GM23338 (cell line): Measurements from ENCODE around the gene CD82. TPM values are rescaled to one million over a fixed set of nuclear protein-coding genes. Genes with fewer than 3 reads are reported as not detected.
"Not testable (repeated sequence)": the region's sequence is repeated elsewhere in the genome, so short reads cannot be mapped to it uniquely, and the experiment has no call there.

Experiments
- ATAC-seq: fragments of 200-7000 bp; cut with Tn5 transposase; 3 replicates; pipeline ENCODE4 v1.9.1; 2020
- DNase-seq: peaks from one replicate; pipeline ENCODE4 v3.0.0-alpha.2; 2015; ENCODE audit warnings: low spot score
- H2AFZ ChIP-seq: fragments of 200-600 bp; sonication (generic); 2 replicates; pipeline ENCODE4 v1.8.0; 2016; ENCODE audit warnings: antibody characterized with exemption, mild to moderate bottlenecking, moderate library complexity
- H3F3A ChIP-seq: fragments of 200-600 bp; sonication (generic); replicated peaks from 2 replicates; pipeline ENCODE4 v1.8.0; 2017; ENCODE audit warnings: antibody characterized with exemption, mixed run types, low read depth
- H3K27ac ChIP-seq: fragments of 200-600 bp; sonication (generic); 2 replicates; pipeline ENCODE4 v1.6.1; 2016; ENCODE audit warnings: low read depth
- H3K27me3 ChIP-seq: fragments of 200-600 bp; sonication (generic); 2 replicates; pipeline ENCODE4 v1.8.0; 2016; ENCODE audit warnings: mild to moderate bottlenecking, mixed run types, moderate library complexity; ENCODE audit not compliant: insufficient read depth
- H3K36me3 ChIP-seq: fragments of 200-600 bp; sonication (generic); 2 replicates; pipeline ENCODE4 v1.8.0; 2016; ENCODE audit warnings: mild to moderate bottlenecking; ENCODE audit not compliant: insufficient read depth
- H3K4me1 ChIP-seq: fragments of 200-600 bp; sonication (generic); 2 replicates; pipeline ENCODE4 v1.8.0; 2016; ENCODE audit warnings: mild to moderate bottlenecking, moderate library complexity; ENCODE audit not compliant: insufficient read depth
- H3K4me2 ChIP-seq: fragments of 200-600 bp; sonication (generic); 2 replicates; pipeline ENCODE4 v1.7.1; 2017; ENCODE audit warnings: mixed run types
- H3K4me3 ChIP-seq: fragments of 200-600 bp; sonication (generic); 2 replicates; pipeline ENCODE4 v1.6.1; 2016; ENCODE audit warnings: mixed run types
- H3K79me2 ChIP-seq: fragments of 200-600 bp; sonication (generic); replicated peaks from 2 replicates; pipeline ENCODE4 v1.8.0; 2017; ENCODE audit warnings: mild to moderate bottlenecking; ENCODE audit not compliant: insufficient read depth
- H3K9me2 ChIP-seq: fragments of 200-600 bp; sonication (generic); 2 replicates; pipeline ENCODE4 v1.8.0; 2017; ENCODE audit not compliant: insufficient read depth
- H4K20me1 ChIP-seq: fragments of 200-600 bp; sonication (generic); replicated peaks from 2 replicates; pipeline ENCODE4 v1.8.0; 2017; ENCODE audit warnings: mild to moderate bottlenecking; ENCODE audit not compliant: insufficient read depth
- H3K27ac Mint-ChIP-seq: 2 replicates; pipeline ENCODE4 v1.8.0; 2020; ENCODE audit warnings: inconsistent platforms, mild to moderate bottlenecking, moderate library complexity, mixed read lengths
- H3K27me3 Mint-ChIP-seq: 3 replicates; pipeline ENCODE4 v1.8.0; 2022; ENCODE audit warnings: low read depth, mild to moderate bottlenecking, moderate library complexity, mixed read lengths, inconsistent platforms; ENCODE audit not compliant: insufficient read depth, poor library complexity
- H3K36me3 Mint-ChIP-seq: 3 replicates; pipeline ENCODE4 v1.8.0; 2021; ENCODE audit warnings: low read depth, mild to moderate bottlenecking, inconsistent platforms, moderate library complexity, mixed read lengths
- H3K4me1 Mint-ChIP-seq: 3 replicates; pipeline ENCODE4 v1.8.0; 2020; ENCODE audit warnings: mild to moderate bottlenecking, inconsistent platforms, mixed read lengths
- H3K4me3 Mint-ChIP-seq: 3 replicates; pipeline ENCODE4 v1.8.0; 2021; ENCODE audit warnings: moderate library complexity, mild to moderate bottlenecking, inconsistent platforms, mixed read lengths
- H3K9me3 Mint-ChIP-seq: 3 replicates; pipeline ENCODE4 v1.8.0; 2020; ENCODE audit warnings: moderate library complexity, mild to moderate bottlenecking, inconsistent platforms, mixed read lengths
- CREB1 ChIP-seq: fragments of 250-450 bp; sonication (Bioruptor Pico); IDR thresholded peaks from 2 replicates; pipeline ENCODE4 v1.5.0; 2020; ENCODE audit warnings: low read depth, mild to moderate bottlenecking, moderate library complexity
- CTCF ChIP-seq, 2 experiments: fragments of 200-600 bp in 1 of 2; sonication (generic) in 1 of 2; conservative IDR thresholded peaks; 2 replicates each; pipeline versions ENCODE4 v1.5.1 to v1.6.1; 2016 to 2017; ENCODE audit warnings: antibody characterized with exemption in 2 of 2, low read depth in 2 of 2, mild to moderate bottlenecking in 2 of 2, moderate library complexity in 1 of 2
- ETS1 ChIP-seq: IDR thresholded peaks from 2 replicates; pipeline ENCODE4 v1.6.1; 2016; ENCODE audit warnings: antibody characterized with exemption
- EZH2 ChIP-seq: fragments of 200-600 bp; sonication (generic); IDR thresholded peaks from one replicate; pipeline ENCODE4 v1.8.0; 2017; ENCODE audit warnings: antibody characterized with exemption, mild to moderate bottlenecking, low read depth; ENCODE audit not compliant: unreplicated experiment
- NANOG ChIP-seq: IDR thresholded peaks from 2 replicates; pipeline ENCODE4 v1.6.1; 2016; ENCODE audit warnings: antibody characterized with exemption, borderline replicate concordance
- REST ChIP-seq: IDR thresholded peaks from one replicate; pipeline ENCODE4 v1.6.1; 2018; ENCODE audit warnings: antibody characterized with exemption; ENCODE audit not compliant: unreplicated experiment
- polyA plus RNA-seq: library from polyadenylated mRNA; unstranded; fragments of >200 nt; fragmentation: Nextera tagmentation; extraction: Ambion mirVana; gene quantifications from 2 replicates; pipeline ENCODE4 v1.2.1, GENCODE V29; 2016
- total RNA-seq: library from RNA; depleted of rRNA; stranded (reverse); fragments of >200 nt; shearing (Covaris generic); gene quantifications from 2 replicates; pipeline ENCODE4 v1.2.3, GENCODE V29; 2014

CD82 gene
- total and polyA plus RNA-seq, 2 experiments from 2014 or later = 4.4 to 4.9 TPM

GRCh38 chr11:44548032-44548695, 17.3 kb upstream of the CD82 start:
- peaks cover 6% of the 10 kb centered on the region; the same call in 2 of the 3 replicates for H3K9me3 Mint-ChIP-seq
- Histone ChIP-seq H3K4me1 (no peaks in the 10 kb centered on the region), H3K79me2 (no peaks in the 10 kb centered on the region), H3K4me2 (no peak overlapping the region), H4K20me1 (no peaks in the 10 kb centered on the region), H3K9me2 (0 out of 2 replicates have a peak, but pooled peaks cover 4% of the 10 kb centered on the region), H3K36me3 (no peaks in the 10 kb centered on the region), H2AFZ (no peak overlapping the region), H3K4me3 (no peak overlapping the region), H3K27me3 (no peaks in the 10 kb centered on the region), H3F3A (no peaks in the 10 kb centered on the region), H3K27ac (no peak overlapping the region)
- H3K4me1 Mint-ChIP-seq = no peaks in the 10 kb centered on the region
- TF ChIP-seq NANOG (no peak), CREB1 (CRISPR knock-in tag) (no peak), CTCF (conservative IDR thresholded peaks at IDR 0.05; ENCODE audit: low read depth in 2 of 2) (no peak), REST (no peak), EZH2 (no peak), ETS1 (no peak)
- H3K4me3 Mint-ChIP-seq = no peak overlapping the region
- H3K36me3 Mint-ChIP-seq = no peaks in the 10 kb centered on the region
- ATAC-seq (no peak), DNase-seq (no peak)
- H3K27ac Mint-ChIP-seq = no peak overlapping the region
- H3K27me3 Mint-ChIP-seq = peaks cover 4% of the 10 kb centered on the region

- H3K4me1 ChIP-seq, H3K27ac ChIP-seq, ATAC-seq, H3K4me3 Mint-ChIP-seq, H3K4me2 ChIP-seq, H3K27me3 Mint-ChIP-seq, H3F3A ChIP-seq, H3K27ac Mint-ChIP-seq, H3K9me2 ChIP-seq, H3K9me3 Mint-ChIP-seq, DNase-seq, H2AFZ ChIP-seq, H3K36me3 Mint-ChIP-seq, H3K36me3 ChIP-seq, H4K20me1 ChIP-seq, H3K4me3 ChIP-seq, H3K27me3 ChIP-seq, H3K79me2 ChIP-seq, H3K4me1 Mint-ChIP-seq: not testable (repeated sequence)
Observed at GRCh38 chr11:44548961-44549749, 16.3 kb upstream of the CD82 start.
